GM21528 (cell line): Measurements from ENCODE around the gene SCN8A.

ENCODE experiments used
- ATAC-seq: cut with Tn5 transposase; IDR thresholded peaks from one replicate; pipeline ENCODE4 v1.9.1; 2021; ENCODE audit warnings: mild to moderate bottlenecking, moderate library complexity; ENCODE audit not compliant: unreplicated experiment, low FRiP score

The SCN8A gene

DNA sequence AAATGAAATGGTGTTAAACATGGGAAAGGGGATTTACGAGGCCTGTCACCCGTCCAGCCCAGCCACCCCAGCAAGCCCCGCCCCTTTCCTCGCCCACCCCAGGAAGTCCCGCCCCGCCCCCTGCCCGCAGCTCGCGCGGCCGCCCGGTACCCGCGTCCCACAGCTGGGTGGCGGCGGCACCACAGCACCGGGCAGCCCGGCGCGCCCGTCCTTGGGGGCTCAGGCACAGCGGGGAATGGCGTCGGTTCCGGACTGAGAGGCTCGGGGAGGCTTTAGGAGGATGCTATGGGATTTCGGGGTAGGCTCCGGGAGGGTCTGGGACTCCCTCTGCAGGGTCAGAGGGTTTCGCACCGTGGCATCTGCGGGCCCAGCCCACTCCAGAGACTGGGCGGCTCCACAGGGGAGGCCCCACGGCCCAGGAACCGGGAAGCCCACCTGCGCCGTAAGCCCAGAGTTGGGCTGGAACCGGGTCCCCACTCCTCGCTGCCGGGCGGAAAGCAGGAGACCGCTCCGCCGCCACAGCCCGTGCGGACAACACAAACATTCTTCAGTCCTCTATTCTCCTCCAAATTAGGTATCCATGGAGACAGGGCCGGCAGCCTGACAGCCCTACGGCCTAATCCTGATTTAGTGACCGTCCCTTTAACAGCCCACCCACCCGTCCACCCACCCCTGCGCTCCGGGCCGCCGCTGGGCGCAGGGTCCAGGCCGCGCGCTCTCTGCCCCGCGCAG is 256.0 kb downstream of the SCN8A start:
- ATAC-seq: no peak

GRCh38 chr12:51847643-51848325 is 256.8 kb downstream of the SCN8A start:
- ATAC-seq: no peak

DNA sequence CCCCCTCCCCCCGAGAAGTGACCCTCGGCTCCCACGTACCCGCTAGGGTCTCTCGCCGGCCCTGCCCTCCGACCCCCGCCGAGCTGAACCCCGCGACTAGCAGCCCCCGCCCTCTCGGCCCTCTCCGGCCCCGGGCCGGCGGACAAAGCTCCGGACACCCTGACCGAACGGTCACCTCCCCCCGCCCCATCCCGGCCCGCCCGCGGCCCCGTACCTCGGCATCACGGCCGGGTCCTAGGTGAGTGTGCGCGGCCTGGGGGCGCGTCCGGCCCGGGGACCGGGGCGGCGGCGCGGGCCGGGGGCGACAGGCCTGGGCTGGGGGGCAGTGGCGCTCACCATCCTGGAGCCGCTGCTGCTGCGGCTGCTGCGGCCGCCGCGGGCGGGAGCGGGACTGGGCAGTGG is 257.3 kb downstream of the SCN8A start, which contains the start of gene FIGNL2:
TSS of gene FIGNL2 (minus strand) at position 393 of the 402 bp plus-strand sequence. CDS start 26,305 bp downstream, outside the sequence.
- ATAC-seq: no peak

DNA sequence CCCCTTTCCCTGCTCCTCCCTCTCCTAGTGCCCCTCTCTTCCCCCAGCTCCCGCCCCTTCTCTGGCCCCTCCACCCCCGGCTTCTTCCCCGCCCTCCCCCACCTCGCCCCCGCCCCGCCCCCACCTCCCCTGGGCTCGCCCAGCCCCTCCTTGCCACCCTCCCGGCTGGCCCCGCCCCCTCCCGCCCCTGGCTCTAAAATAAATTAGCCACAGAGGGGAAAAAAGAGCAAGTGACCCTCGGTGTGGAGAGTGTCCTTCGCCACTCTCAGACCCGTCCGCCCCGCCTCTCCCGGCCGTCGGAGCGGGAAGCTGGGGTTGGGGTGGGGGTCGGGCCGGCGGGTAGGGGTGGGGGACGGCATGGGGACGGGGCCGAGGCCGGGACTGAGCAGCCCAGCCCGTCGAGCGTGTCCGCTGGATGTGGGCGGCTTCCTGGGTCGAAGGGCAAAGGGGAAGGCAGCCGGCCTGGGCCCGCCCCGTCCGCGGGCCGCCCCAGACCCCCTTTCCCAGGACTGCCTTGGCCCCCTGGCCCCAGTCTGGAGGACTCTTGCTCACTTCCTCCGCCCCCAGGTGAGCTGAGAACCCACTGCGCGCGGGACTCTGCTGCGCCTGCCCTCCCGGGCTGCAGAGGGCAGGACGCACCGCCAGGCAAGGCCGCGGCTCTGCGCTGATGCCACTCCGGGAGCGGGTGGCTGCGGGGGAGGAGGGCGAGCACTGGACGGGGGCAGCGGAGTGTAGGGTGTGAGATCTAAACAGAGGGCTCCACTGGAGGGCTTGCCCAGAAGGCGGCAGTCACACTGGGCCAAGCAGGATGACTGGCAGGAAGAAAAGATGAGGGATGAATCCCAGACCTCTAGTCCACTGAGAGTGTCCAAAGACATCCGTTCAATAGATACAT is 258.1 kb downstream of the SCN8A start:
- no peak for ATAC-seq

- ATAC-seq: no peak
Observed at GRCh38 chr12:51850081-51850964, 259.3 kb downstream of the SCN8A start.

GRCh38 chr12:51850965-51851299 is 259.9 kb downstream of the SCN8A start:
- ATAC-seq: no peak

- no peak for ATAC-seq
Observed at GRCh38 chr12:51851413-51852124, 260.5 kb downstream of the SCN8A start.

DNA sequence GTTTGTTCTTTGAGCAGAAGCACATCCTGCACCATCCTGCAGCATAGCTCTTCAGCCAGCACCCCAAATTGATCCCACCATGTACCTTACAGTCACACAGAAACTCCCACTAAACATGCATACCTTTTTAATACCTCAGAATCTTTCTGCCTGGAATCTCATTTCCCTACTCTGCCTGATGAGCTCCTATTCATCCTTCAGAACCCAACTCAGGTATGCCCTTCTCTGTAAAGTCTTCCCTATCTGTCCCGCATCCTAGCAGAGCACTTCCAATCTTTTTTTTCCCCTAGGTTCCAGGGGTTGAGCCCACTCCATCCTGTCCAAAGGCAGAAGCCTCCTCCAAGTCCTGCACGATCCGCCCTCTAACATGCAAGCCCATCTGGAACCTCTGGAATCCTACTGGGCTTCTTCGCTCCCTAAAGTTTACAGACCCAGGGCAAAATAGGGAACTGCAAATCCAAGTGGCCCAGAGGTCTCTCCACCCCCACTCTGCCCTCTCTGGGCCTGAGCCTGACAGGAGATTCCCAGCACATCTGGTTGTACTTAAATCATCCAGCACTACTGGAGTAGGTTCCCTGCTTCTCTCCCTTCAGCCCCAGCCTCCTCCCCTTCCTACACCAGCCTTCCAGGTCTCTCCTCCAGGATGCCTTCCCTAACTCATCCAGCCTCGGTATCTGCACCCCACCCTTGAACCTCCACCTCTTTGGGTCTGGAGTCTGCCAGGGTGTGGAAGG is 261.5 kb downstream of the SCN8A start:
- ATAC-seq: no peak

GRCh38 chr12:51855586-51856428 is 264.8 kb downstream of the SCN8A start:
- ATAC-seq: no peak

DNA sequence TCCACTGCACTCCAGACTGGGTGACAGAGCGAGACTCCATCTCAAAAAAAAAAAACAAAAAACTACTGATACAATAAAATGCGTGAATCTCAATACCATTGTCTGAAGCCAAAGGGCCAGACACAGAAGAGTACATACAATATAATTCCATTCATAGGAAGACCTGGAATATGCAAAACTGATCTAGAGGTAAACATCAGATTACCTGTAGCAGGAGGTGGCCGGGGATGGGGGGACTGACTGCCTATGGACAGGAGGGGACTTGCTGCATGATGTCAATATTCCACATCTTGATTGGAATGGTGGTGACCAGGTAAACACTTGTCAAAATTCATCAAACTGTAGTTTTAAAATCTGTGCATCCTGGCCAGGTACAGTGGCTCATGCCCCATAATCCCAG is 270.0 kb downstream of the SCN8A start:
- no peak for ATAC-seq
